GM23338 (cell line): ENCODE measurements around the gene TMEM217. TPM values are rescaled to one million over a fixed set of nuclear protein-coding genes. Genes with fewer than 3 reads are reported as not detected.

ENCODE experiments used
- ATAC-seq: fragments of 200-7000 bp; cut with Tn5 transposase; 3 replicates; pipeline ENCODE4 v1.9.1; 2020
- DNase-seq: peaks from one replicate; pipeline ENCODE4 v3.0.0-alpha.2; 2015; ENCODE audit warnings: low spot score
- H2AFZ ChIP-seq: fragments of 200-600 bp; sonication (generic); 2 replicates; pipeline ENCODE4 v1.8.0; 2016; ENCODE audit warnings: antibody characterized with exemption, mild to moderate bottlenecking, moderate library complexity
- H3F3A ChIP-seq: fragments of 200-600 bp; sonication (generic); replicated peaks from 2 replicates; pipeline ENCODE4 v1.8.0; 2017; ENCODE audit warnings: antibody characterized with exemption, mixed run types, low read depth
- H3K27ac ChIP-seq: fragments of 200-600 bp; sonication (generic); 2 replicates; pipeline ENCODE4 v1.6.1; 2016; ENCODE audit warnings: low read depth
- H3K27me3 ChIP-seq: fragments of 200-600 bp; sonication (generic); 2 replicates; pipeline ENCODE4 v1.8.0; 2016; ENCODE audit warnings: mild to moderate bottlenecking, mixed run types, moderate library complexity; ENCODE audit not compliant: insufficient read depth
- H3K36me3 ChIP-seq: fragments of 200-600 bp; sonication (generic); 2 replicates; pipeline ENCODE4 v1.8.0; 2016; ENCODE audit warnings: mild to moderate bottlenecking; ENCODE audit not compliant: insufficient read depth
- H3K4me1 ChIP-seq: fragments of 200-600 bp; sonication (generic); 2 replicates; pipeline ENCODE4 v1.8.0; 2016; ENCODE audit warnings: mild to moderate bottlenecking, moderate library complexity; ENCODE audit not compliant: insufficient read depth
- H3K4me2 ChIP-seq: fragments of 200-600 bp; sonication (generic); 2 replicates; pipeline ENCODE4 v1.7.1; 2017; ENCODE audit warnings: mixed run types
- H3K4me3 ChIP-seq: fragments of 200-600 bp; sonication (generic); 2 replicates; pipeline ENCODE4 v1.6.1; 2016; ENCODE audit warnings: mixed run types
- H3K79me2 ChIP-seq: fragments of 200-600 bp; sonication (generic); replicated peaks from 2 replicates; pipeline ENCODE4 v1.8.0; 2017; ENCODE audit warnings: mild to moderate bottlenecking; ENCODE audit not compliant: insufficient read depth
- H3K9me2 ChIP-seq: fragments of 200-600 bp; sonication (generic); 2 replicates; pipeline ENCODE4 v1.8.0; 2017; ENCODE audit not compliant: insufficient read depth
- H4K20me1 ChIP-seq: fragments of 200-600 bp; sonication (generic); replicated peaks from 2 replicates; pipeline ENCODE4 v1.8.0; 2017; ENCODE audit warnings: mild to moderate bottlenecking; ENCODE audit not compliant: insufficient read depth
- H3K27ac Mint-ChIP-seq: 2 replicates; pipeline ENCODE4 v1.8.0; 2020; ENCODE audit warnings: inconsistent platforms, mild to moderate bottlenecking, moderate library complexity, mixed read lengths
- H3K27me3 Mint-ChIP-seq: 3 replicates; pipeline ENCODE4 v1.8.0; 2022; ENCODE audit warnings: low read depth, mild to moderate bottlenecking, moderate library complexity, mixed read lengths, inconsistent platforms; ENCODE audit not compliant: insufficient read depth, poor library complexity
- H3K36me3 Mint-ChIP-seq: 3 replicates; pipeline ENCODE4 v1.8.0; 2021; ENCODE audit warnings: low read depth, mild to moderate bottlenecking, inconsistent platforms, moderate library complexity, mixed read lengths
- H3K4me1 Mint-ChIP-seq: 3 replicates; pipeline ENCODE4 v1.8.0; 2020; ENCODE audit warnings: mild to moderate bottlenecking, inconsistent platforms, mixed read lengths
- H3K4me3 Mint-ChIP-seq: 3 replicates; pipeline ENCODE4 v1.8.0; 2021; ENCODE audit warnings: moderate library complexity, mild to moderate bottlenecking, inconsistent platforms, mixed read lengths
- H3K9me3 Mint-ChIP-seq: 3 replicates; pipeline ENCODE4 v1.8.0; 2020; ENCODE audit warnings: moderate library complexity, mild to moderate bottlenecking, inconsistent platforms, mixed read lengths
- CREB1 ChIP-seq: fragments of 250-450 bp; sonication (Bioruptor Pico); IDR thresholded peaks from 2 replicates; pipeline ENCODE4 v1.5.0; 2020; ENCODE audit warnings: low read depth, mild to moderate bottlenecking, moderate library complexity
- EZH2 ChIP-seq: fragments of 200-600 bp; sonication (generic); IDR thresholded peaks from one replicate; pipeline ENCODE4 v1.8.0; 2017; ENCODE audit warnings: antibody characterized with exemption, mild to moderate bottlenecking, low read depth; ENCODE audit not compliant: unreplicated experiment
- EZH2phosphoT487 ChIP-seq: fragments of 200-600 bp; sonication (generic); IDR thresholded peaks from one replicate; pipeline ENCODE4 v1.8.1; 2018; ENCODE audit warnings: antibody characterized with exemption; ENCODE audit not compliant: unreplicated experiment
- JUNB ChIP-seq: IDR thresholded peaks from one replicate; pipeline ENCODE4 v1.6.1; 2016; ENCODE audit warnings: antibody characterized with exemption; ENCODE audit not compliant: unreplicated experiment
- NANOG ChIP-seq: IDR thresholded peaks from 2 replicates; pipeline ENCODE4 v1.6.1; 2016; ENCODE audit warnings: antibody characterized with exemption, borderline replicate concordance
- STAT1 ChIP-seq: IDR thresholded peaks from one replicate; pipeline ENCODE4 v1.6.1; 2016; ENCODE audit warnings: antibody characterized with exemption; ENCODE audit not compliant: unreplicated experiment
- ZNF331 ChIP-seq: fragments of 250-450 bp; sonication (Bioruptor Pico); IDR thresholded peaks from 2 replicates; pipeline ENCODE4 v1.5.0; 2020; ENCODE audit warnings: low read depth, mild to moderate bottlenecking, moderate library complexity
- polyA plus RNA-seq: library from polyadenylated mRNA; unstranded; fragments of >200 nt; fragmentation: Nextera tagmentation; extraction: Ambion mirVana; gene quantifications from 2 replicates; pipeline ENCODE4 v1.2.1, GENCODE V29; 2016
- total RNA-seq: library from RNA; depleted of rRNA; stranded (reverse); fragments of >200 nt; shearing (Covaris generic); gene quantifications from 2 replicates; pipeline ENCODE4 v1.2.3, GENCODE V29; 2014
- TF ChIP-seq, protein P1 (sequence below), 2 experiments: fragments of 200-600 bp in 1 of 2; sonication (generic) in 1 of 2; conservative IDR thresholded peaks; 2 replicates each; pipeline versions ENCODE4 v1.5.1 to v1.6.1; 2016 to 2017; ENCODE audit warnings: antibody characterized with exemption in 2 of 2, low read depth in 2 of 2, mild to moderate bottlenecking in 2 of 2, moderate library complexity in 1 of 2
- TF ChIP-seq, protein P2 (sequence below): IDR thresholded peaks from 2 replicates; pipeline ENCODE4 v1.6.1; 2016; ENCODE audit warnings: antibody characterized with exemption
- TF ChIP-seq, protein P3 (sequence below): fragments of 250-450 bp; sonication (Bioruptor Pico); IDR thresholded peaks from 2 replicates; pipeline ENCODE4 v1.5.0; 2020; ENCODE audit warnings: mild to moderate bottlenecking, moderate library complexity
- TF ChIP-seq, protein P4 (sequence below): IDR thresholded peaks from one replicate; pipeline ENCODE4 v1.6.1; 2018; ENCODE audit warnings: antibody characterized with exemption; ENCODE audit not compliant: unreplicated experiment

The TMEM217 gene
- total and polyA plus RNA-seq, 2 experiments from 2014 or later: 1.3 TPM; not detected in 1

DNA sequence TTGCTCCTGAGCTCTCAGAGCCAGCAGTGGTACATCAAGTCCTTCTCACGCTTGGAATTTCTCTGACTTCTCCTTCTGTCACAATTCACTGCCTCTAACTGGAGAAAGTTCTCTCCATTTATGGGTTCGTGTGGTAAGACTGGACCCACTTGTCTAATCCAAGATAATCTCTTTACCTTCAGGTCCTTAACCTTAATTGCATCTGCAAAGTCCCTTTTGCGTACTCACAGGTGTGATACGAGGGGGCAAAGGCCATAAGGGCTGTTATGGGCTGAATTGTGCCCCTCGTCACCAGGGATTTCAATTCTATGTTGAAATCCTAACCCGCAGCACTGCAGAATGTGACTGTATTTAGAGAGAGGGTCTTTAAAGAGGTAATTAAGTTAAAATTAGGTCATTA is 27.8 kb downstream of the TMEM217 start:
- Histone ChIP-seq H2AFZ (peak overlapping the region; percentile 16; the same call in 1 of the 2 replicates), H3K4me1 (no peaks in the 10 kb centered on the region), H3K79me2 (no peaks in the 10 kb centered on the region), H4K20me1 (no peaks in the 10 kb centered on the region), H3K9me2 (no peaks in the 10 kb centered on the region; the same call in 1 of the 2 replicates), H3K4me3 (no peak overlapping the region), H3F3A (no peaks in the 10 kb centered on the region), H3K4me2 (no peak overlapping the region), H3K27ac (no peak overlapping the region), H3K36me3 (no peaks in the 10 kb centered on the region), H3K27me3 (no peaks in the 10 kb centered on the region)
- Mint-ChIP-seq H3K4me1 (peaks cover 3% of the 10 kb centered on the region; the same call in 1 of the 3 replicates), H3K27me3 (no peaks in the 10 kb centered on the region), H3K27ac (no peak overlapping the region), H3K4me3 (no peak overlapping the region), H3K9me3 (no peaks in the 10 kb centered on the region), H3K36me3 (no peaks in the 10 kb centered on the region)
- TF ChIP-seq, protein P1, sequence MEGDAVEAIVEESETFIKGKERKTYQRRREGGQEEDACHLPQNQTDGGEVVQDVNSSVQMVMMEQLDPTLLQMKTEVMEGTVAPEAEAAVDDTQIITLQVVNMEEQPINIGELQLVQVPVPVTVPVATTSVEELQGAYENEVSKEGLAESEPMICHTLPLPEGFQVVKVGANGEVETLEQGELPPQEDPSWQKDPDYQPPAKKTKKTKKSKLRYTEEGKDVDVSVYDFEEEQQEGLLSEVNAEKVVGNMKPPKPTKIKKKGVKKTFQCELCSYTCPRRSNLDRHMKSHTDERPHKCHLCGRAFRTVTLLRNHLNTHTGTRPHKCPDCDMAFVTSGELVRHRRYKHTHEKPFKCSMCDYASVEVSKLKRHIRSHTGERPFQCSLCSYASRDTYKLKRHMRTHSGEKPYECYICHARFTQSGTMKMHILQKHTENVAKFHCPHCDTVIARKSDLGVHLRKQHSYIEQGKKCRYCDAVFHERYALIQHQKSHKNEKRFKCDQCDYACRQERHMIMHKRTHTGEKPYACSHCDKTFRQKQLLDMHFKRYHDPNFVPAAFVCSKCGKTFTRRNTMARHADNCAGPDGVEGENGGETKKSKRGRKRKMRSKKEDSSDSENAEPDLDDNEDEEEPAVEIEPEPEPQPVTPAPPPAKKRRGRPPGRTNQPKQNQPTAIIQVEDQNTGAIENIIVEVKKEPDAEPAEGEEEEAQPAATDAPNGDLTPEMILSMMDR (conservative IDR thresholded peaks at IDR 0.05; ENCODE audit: low read depth in 2 of 2): no peak
- TF ChIP-seq, protein P2, sequence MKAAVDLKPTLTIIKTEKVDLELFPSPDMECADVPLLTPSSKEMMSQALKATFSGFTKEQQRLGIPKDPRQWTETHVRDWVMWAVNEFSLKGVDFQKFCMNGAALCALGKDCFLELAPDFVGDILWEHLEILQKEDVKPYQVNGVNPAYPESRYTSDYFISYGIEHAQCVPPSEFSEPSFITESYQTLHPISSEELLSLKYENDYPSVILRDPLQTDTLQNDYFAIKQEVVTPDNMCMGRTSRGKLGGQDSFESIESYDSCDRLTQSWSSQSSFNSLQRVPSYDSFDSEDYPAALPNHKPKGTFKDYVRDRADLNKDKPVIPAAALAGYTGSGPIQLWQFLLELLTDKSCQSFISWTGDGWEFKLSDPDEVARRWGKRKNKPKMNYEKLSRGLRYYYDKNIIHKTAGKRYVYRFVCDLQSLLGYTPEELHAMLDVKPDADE: no peak
- TF ChIP-seq ZNF331 (CRISPR knock-in tag) (no peak), STAT1 (no peak), JUNB (no peak), EZH2phosphoT487 (no peak), EZH2 (no peak), CREB1 (CRISPR knock-in tag) (no peak), NANOG (no peak)
- TF ChIP-seq, protein P3, sequence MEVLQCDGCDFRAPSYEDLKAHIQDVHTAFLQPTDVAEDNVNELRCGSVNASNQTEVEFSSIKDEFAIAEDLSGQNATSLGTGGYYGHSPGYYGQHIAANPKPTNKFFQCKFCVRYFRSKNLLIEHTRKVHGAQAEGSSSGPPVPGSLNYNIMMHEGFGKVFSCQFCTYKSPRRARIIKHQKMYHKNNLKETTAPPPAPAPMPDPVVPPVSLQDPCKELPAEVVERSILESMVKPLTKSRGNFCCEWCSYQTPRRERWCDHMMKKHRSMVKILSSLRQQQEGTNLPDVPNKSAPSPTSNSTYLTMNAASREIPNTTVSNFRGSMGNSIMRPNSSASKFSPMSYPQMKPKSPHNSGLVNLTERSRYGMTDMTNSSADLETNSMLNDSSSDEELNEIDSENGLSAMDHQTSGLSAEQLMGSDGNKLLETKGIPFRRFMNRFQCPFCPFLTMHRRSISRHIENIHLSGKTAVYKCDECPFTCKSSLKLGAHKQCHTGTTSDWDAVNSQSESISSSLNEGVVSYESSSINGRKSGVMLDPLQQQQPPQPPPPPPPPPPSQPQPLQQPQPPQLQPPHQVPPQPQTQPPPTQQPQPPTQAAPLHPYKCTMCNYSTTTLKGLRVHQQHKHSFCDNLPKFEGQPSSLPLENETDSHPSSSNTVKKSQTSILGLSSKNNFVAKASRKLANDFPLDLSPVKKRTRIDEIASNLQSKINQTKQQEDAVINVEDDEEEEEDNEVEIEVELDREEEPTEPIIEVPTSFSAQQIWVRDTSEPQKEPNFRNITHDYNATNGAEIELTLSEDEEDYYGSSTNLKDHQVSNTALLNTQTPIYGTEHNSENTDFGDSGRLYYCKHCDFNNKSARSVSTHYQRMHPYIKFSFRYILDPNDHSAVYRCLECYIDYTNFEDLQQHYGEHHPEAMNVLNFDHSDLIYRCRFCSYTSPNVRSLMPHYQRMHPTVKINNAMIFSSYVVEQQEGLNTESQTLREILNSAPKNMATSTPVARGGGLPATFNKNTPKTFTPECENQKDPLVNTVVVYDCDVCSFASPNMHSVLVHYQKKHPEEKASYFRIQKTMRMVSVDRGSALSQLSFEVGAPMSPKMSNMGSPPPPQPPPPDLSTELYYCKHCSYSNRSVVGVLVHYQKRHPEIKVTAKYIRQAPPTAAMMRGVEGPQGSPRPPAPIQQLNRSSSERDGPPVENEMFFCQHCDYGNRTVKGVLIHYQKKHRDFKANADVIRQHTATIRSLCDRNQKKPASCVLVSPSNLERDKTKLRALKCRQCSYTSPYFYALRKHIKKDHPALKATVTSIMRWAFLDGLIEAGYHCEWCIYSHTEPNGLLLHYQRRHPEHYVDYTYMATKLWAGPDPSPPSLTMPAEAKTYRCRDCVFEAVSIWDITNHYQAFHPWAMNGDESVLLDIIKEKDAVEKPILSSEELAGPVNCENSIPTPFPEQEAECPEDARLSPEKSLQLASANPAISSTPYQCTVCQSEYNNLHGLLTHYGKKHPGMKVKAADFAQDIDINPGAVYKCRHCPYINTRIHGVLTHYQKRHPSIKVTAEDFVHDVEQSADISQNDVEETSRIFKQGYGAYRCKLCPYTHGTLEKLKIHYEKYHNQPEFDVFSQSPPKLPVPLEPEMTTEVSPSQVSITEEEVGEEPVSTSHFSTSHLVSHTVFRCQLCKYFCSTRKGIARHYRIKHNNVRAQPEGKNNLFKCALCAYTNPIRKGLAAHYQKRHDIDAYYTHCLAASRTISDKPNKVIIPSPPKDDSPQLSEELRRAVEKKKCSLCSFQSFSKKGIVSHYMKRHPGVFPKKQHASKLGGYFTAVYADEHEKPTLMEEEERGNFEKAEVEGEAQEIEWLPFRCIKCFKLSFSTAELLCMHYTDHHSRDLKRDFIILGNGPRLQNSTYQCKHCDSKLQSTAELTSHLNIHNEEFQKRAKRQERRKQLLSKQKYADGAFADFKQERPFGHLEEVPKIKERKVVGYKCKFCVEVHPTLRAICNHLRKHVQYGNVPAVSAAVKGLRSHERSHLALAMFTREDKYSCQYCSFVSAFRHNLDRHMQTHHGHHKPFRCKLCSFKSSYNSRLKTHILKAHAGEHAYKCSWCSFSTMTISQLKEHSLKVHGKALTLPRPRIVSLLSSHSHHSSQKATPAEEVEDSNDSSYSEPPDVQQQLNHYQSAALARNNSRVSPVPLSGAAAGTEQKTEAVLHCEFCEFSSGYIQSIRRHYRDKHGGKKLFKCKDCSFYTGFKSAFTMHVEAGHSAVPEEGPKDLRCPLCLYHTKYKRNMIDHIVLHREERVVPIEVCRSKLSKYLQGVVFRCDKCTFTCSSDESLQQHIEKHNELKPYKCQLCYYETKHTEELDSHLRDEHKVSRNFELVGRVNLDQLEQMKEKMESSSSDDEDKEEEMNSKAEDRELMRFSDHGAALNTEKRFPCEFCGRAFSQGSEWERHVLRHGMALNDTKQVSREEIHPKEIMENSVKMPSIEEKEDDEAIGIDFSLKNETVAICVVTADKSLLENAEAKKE (CRISPR knock-in tag): no peak
- TF ChIP-seq, protein P4, sequence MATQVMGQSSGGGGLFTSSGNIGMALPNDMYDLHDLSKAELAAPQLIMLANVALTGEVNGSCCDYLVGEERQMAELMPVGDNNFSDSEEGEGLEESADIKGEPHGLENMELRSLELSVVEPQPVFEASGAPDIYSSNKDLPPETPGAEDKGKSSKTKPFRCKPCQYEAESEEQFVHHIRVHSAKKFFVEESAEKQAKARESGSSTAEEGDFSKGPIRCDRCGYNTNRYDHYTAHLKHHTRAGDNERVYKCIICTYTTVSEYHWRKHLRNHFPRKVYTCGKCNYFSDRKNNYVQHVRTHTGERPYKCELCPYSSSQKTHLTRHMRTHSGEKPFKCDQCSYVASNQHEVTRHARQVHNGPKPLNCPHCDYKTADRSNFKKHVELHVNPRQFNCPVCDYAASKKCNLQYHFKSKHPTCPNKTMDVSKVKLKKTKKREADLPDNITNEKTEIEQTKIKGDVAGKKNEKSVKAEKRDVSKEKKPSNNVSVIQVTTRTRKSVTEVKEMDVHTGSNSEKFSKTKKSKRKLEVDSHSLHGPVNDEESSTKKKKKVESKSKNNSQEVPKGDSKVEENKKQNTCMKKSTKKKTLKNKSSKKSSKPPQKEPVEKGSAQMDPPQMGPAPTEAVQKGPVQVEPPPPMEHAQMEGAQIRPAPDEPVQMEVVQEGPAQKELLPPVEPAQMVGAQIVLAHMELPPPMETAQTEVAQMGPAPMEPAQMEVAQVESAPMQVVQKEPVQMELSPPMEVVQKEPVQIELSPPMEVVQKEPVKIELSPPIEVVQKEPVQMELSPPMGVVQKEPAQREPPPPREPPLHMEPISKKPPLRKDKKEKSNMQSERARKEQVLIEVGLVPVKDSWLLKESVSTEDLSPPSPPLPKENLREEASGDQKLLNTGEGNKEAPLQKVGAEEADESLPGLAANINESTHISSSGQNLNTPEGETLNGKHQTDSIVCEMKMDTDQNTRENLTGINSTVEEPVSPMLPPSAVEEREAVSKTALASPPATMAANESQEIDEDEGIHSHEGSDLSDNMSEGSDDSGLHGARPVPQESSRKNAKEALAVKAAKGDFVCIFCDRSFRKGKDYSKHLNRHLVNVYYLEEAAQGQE: no peak
- ATAC-seq (no peak), DNase-seq (no peak)
